ENCODE measurements around the gene MNX1.

DNA sequence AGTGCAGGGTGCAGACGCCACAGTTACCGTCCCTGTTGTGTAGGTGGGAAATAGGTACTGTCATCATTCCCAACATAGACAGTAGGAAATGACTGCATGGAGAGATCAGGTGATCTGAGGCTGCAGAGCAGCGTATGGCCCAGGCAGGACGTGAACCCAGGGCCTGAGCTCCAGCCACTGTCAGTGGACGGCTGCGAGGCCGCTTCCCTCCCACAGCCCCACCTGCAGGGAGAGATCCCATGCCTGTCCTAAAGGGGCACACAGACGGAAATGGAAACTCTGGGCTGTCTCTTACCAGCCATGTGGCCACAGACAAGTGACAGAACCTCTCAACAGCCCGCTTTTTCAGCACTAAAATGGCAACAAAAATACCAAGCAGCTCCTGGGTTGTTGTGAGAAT is 44.5 kb upstream of the MNX1 start:
- TF ChIP-seq, protein P1, sequence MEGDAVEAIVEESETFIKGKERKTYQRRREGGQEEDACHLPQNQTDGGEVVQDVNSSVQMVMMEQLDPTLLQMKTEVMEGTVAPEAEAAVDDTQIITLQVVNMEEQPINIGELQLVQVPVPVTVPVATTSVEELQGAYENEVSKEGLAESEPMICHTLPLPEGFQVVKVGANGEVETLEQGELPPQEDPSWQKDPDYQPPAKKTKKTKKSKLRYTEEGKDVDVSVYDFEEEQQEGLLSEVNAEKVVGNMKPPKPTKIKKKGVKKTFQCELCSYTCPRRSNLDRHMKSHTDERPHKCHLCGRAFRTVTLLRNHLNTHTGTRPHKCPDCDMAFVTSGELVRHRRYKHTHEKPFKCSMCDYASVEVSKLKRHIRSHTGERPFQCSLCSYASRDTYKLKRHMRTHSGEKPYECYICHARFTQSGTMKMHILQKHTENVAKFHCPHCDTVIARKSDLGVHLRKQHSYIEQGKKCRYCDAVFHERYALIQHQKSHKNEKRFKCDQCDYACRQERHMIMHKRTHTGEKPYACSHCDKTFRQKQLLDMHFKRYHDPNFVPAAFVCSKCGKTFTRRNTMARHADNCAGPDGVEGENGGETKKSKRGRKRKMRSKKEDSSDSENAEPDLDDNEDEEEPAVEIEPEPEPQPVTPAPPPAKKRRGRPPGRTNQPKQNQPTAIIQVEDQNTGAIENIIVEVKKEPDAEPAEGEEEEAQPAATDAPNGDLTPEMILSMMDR (IDR thresholded peaks at IDR 0.05; ENCODE audit: poor library complexity, severe bottlenecking) = no peak
- TF ChIP-seq POLR2AphosphoS5 (IDR thresholded peaks at IDR 0.05) (no peak), EZH2 (IDR thresholded peaks at IDR 0.05; ENCODE audit: borderline replicate concordance, insufficient read depth, low read length, poor library complexity, severe bottlenecking) (no peak)

Data from neural cell (in vitro differentiated cells).